ENCODE results near the gene SKAP1. TPM values are rescaled to one million over a fixed set of nuclear protein-coding genes. Genes with fewer than 3 reads are reported as not detected.
"Not testable (repeated sequence)": the region's sequence is repeated elsewhere in the genome, so short reads cannot be mapped to it uniquely, and the experiment has no call there.

The SKAP1 gene
- total RNA-seq, 1 donor from 2014 or later, result 25.4 TPM

DNA sequence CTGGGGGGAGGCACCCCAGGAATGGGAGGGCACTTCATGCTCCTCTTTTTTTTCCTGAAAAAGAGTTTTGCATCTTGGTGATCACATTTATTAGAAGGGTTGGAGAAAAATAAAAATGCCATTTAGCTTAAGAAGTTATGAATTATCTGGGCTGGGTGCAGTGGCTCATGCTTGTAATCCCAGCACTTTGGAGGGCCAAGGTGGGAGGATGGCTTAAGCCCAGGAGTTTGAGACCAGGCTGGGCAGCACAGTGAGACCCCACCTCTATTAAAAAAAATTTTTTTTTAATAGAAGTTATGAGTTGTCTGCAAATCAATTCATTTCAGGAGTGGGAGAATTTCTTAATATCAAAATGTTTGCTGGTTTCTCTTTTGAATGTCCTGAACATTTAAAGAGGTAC is 219.0 kb downstream of the SKAP1 start:
- no peak for DNase-seq (ENCODE audit: low spot score)

DNA sequence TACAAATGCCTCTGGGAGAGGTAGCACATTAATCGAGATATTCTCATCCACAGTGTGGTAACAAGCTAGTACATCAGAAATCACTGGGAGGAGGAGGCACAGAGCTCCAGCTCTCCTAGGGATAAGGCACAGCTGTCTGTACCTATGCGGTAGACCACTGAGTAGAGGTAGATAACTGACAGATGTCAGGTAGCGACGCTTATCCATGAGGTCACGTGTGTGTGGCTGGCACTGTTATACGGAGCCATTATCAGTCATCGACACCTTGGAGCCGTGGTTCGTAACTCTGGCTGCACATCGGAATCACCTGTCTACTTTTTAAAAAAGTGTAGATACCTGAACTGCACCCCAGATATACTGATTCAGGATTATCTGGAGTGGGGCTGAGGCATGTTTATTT is 220.0 kb downstream of the SKAP1 start:
- DNase-seq (ENCODE audit: low spot score), result no peak

DNA sequence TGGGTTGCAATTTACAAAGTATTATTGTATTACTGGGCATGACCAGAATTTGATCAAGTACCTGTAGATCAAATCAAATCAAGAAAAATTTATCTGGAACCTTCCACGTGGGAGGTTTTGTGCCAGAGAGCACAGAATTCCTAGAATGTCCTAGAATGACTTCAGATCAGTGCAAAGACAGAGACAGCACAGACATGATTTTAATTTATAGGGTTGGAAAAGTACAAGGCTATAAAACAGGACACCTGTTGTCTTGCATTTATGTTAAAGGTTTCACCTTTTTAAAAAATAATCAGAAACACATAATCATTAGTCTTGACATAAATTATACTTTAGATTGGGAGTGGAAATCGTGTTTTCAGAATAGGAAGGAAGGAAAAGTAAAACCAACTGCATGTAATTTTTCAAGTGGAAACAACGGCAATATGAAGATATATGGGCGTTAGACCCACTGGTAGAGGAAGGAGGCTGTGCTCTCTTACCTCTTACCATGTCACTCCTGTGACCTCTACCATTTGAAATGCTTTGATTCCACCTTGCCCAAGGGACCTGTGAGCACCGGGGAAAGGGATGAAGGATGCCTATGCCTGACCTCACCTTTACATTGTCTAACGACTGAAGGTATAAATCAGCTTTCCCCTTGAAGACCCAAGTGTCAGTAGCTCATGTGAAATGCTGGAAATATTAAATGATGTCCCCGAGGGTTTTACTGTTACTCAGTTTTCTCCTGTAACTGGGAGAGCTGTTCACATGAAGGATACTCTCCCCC is 222.1 kb downstream of the SKAP1 start:
- DNase-seq (ENCODE audit: low spot score), result no peak

DNA sequence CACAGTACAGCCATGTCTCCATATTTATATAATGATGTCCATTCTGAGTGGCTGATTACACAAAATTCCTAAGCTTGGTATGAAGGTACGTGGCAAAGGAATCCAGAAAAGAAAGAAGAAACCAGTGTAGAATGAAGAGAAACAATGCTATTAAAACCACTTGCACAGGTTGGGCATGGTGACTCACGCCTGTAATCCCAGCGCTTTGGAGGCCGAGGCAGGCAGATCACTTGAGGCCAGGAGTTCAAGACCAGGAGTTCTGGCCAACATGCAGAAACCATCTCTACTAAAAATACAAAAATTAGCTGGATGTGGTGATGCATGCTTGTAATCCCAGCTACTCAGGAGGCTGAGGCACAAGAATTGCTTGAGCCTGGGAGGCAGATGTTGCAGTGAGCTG is 223.0 kb downstream of the SKAP1 start:
- DNase-seq (ENCODE audit: low spot score), result not testable (repeated sequence)

DNA sequence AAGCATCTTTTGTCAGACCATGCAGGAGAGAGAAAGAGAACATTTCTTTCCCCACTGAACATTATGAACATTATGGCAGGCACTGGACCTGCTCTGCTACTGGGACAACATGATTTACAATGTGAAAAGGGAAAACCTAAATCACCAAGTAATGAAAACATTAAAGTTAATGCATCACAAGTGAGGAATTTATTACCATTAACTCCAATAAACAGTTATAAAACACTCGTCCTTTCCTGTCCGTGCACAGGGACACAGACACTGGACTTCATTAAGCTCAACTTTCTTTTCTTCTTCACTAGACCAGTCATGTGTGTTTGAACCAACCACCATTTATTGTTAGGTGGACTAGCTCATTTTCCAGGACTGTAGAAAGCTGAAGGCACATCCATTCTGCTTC is 227.1 kb downstream of the SKAP1 start:
- no peak for DNase-seq (ENCODE audit: low spot score)

DNA sequence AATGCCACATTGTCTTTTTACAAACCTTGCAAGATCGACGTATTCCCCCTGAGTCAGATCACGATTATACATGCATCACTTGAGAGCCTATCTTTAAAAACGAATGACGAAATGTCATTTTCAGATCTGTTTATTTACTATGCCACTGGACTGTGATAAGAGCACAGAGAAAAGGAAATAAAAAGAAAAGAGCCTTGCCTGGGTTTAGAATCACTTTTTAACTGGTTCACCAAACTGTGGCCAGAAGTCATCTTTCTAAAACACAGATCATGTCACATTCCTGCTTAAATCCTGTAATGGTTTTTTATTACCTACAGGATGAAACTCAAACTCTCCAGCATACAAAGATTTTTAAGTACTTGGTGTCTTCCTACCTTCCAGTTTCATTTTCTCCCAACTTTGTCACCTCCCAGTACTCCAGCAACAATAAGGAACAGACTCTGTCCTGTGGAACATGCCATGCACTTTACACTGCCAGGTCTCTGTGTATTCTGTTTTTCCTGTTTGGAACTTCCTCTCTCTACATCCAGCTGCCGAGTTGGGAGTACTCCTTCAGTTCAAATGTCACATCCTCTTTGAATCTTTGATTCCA is 231.0 kb downstream of the SKAP1 start:
- no peak for DNase-seq (ENCODE audit: low spot score)

DNA sequence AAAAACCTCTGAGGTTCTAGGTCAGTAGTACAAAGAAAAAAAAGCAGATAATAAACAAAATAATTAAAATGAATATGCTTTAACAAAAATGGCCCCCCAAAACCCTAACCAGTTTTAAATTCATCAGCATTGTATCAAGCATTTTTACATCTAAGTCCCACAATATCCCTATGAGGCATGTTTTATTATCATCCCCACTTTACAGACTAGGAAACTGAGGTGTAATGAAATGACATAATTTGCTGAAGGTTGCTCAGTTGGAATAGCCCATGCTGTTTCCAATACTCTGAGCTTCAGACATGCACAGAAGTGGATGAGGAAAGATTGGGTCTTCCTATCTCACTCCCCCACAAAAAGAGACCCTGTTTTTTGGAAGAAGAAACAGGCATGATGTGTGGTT is 234.1 kb downstream of the SKAP1 start:
- no peak for DNase-seq (ENCODE audit: low spot score)

DNA sequence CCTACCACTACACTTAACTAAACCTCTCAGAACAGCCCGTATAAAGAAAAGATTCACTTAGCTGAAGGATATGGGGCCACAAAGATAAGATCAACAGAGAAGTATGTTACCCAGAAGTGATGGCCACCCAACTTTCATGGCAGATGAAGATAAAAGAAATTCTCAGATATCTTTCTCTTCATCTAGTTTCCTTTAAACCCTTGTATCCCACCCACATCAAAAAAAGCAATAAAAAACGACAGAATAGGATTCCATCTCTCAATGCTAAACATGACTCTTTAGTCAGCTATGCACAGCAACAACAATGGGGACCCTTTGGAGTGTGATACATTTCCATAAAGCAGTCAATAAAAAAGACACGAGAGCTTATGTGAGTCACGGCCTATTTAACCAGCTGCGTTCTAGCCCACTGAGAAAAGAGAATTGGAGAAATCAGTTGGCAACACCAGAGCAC is 235.9 kb downstream of the SKAP1 start:
- no peak for DNase-seq (ENCODE audit: low spot score)

DNA sequence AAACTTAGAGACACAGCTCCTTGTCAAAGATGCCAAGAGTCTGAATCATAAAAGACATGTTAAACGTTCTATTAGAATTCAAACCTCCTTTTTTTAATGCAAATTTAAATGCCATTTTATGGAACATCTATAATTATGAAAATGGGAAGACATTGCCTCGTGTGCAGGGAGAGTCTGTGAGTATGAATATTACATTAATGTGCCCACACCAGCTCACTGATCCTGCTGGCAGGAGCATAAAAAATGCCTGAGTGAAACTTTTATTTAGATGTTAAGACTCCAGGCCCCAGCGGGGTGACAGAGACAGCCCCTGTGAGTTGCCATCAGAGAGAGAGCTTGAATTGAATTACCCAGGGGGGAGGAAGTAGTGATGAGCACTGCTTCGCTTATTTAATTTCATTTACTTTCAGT is 237.7 kb downstream of the SKAP1 start:
- no peak for DNase-seq (ENCODE audit: low spot score)

DNA sequence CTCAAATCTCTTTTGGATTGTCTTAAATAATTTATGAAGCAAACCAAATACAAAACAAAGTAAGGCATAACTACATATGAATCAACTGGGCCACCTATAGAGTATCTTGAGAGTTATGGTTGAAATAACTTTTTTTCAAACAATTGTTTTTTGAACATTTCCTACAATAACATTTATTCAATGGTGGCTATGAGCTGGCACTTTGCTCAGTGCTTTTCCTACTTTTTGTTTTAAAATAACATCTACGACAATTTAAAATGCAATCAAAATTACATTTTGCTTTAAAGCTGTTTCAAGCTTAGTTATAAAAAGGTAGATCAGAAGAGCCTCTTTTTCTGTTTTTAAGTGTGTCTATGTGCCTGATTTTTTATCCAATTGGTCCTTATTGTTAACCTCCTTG is 238.7 kb downstream of the SKAP1 start:
- DNase-seq (ENCODE audit: low spot score), result no peak

DNA sequence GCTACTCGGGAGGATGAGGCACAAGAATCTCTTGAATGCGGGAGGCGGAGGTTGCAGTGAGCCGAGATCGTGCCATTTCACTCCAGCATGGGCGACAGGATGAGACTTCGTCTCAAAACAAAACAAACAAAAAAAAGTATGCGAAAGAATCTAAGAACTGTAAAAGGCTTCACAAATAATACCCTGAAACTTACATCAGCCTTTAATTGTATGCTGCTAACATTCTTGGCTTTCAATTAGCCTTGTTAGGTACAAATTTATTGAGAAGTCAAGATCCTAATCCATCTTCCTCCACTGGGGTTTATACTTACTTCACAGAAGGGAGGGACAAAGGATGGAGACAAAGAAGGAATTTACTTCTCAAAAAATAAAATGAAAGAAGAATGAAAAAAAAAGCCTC is 239.1 kb downstream of the SKAP1 start:
- DNase-seq (ENCODE audit: low spot score), result no peak

DNA sequence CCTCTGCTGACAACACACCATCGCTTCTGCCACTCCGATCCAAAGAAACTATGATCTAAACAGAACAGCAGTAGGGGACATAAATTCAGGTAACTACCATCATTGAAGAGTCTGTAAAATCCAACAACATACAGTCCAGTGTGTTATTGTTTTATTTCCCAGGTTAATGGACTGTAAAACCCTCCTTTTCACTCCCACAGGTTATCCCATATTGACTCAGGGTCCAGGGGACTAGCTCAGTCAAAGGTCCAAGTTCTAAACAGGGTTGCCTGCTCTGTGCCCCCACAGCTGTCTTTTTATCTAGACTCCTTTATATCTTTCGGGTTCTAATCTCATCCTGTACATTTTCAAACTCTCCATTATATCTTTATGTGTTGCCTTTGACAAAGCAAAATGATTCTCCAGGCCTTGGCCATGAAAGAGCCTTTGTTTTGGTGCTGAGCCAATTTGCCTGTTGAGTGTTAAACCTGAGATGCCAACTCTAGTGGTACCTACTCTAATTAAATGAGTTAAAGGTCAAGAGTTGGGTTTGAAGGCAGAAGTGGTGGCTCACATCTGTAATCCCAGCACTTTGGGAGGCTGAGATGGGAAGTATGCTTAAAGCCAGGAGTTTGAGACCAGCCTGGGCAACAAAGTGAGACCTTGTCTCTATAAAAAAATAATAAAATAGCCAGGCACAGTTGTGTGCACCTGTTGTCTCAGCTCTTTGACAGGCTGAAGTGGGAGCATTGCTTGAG is 242.0 kb downstream of the SKAP1 start:
- no peak for DNase-seq (ENCODE audit: low spot score)

DNA sequence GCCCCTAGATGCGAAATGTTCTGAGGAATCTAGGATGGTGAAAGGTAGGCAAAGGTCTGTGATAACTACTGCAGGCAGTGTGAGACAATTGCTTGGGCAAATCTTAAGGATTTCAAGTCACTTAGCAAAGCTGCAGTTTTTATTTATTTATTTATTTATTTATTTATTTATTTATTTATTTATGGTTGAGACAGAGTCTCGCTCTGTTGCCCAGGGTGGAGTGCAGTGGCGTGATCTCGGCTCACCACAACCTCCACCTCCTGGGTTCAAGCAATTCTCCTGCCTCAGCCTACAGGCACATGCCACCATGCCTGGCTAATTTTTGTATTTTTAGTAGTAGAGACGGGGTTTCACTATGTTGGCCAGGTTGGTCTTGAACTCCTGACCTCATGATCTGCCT is 243.7 kb downstream of the SKAP1 start:
- not testable (repeated sequence) for DNase-seq (ENCODE audit: low spot score)

DNA sequence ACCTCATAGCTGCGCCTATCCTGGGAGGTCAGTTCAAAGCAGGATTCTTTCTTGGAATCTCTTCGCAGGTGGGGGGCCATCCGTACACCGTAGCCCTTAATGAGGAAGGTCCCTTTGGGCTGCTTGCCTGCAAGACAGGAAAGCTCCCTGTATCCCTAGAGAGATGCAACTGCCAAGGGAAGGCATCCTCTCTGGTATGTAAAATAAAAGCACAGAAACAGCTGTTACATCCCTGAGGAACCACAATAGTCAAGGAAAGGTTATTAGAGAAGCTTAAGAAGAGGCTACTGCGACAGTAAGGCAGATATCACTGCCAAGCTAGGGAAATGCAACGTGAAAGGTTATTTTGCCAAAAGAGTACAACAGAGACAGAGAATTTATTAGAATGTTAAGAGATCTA is 245.3 kb downstream of the SKAP1 start:
- DNase-seq (ENCODE audit: low spot score), result no peak

DNA sequence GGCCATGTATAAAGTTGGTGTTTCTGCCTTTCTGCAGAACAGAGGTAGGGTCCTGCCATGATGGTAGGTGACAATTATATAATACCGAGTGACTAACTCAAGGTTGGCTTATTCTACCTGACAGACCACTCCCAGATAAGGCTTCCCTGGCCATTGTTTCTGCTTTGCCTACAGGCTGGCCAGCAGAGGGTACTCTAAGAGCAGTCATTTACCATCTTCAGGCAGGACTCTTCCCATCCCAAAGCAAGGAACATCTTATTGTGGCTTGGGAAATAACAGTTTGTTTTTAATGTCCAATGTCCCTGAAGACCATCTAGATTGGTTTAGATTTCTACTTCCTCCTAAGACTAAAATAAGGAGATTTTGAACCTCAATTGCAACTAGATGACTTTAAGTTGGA is 248.4 kb downstream of the SKAP1 start:
- DNase-seq (ENCODE audit: low spot score), result no peak

DNA sequence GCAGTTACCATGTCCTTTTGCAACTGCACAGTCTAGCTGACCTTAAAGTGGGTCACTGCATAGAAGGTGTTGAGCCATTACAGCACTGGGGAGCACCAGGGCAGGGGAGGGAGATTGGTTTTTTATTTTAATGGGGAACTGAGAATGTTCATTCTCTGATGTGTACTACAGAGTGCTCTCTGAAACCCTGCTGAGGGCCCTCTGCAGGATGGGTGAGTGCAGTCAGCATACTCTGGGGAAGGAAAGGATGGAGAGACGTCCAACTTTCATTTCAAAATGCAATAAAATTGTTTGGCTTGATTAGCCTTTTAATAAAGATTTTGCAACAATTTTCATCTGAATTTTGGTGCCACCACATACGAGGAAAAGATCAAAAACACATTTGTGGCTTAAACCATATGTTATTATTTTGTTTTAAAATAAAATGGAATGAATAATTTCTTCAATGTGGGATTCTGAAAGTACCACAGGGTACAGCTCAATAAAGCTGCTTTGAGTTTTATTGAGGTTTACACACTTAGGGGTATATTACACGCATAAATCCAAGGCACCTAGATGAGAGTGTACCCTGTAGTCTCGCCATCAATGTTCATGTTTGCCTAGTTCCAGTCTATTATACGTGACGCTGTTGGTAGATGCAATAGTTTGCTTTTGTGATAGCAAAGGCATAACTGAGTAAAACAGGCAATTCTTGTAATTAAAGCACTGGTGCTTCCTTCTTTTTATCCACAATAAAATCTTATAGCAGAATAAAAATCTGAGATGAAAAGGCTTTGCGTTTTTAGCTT is 249.0 kb downstream of the SKAP1 start:
- no peak for DNase-seq (ENCODE audit: low spot score)

DNA sequence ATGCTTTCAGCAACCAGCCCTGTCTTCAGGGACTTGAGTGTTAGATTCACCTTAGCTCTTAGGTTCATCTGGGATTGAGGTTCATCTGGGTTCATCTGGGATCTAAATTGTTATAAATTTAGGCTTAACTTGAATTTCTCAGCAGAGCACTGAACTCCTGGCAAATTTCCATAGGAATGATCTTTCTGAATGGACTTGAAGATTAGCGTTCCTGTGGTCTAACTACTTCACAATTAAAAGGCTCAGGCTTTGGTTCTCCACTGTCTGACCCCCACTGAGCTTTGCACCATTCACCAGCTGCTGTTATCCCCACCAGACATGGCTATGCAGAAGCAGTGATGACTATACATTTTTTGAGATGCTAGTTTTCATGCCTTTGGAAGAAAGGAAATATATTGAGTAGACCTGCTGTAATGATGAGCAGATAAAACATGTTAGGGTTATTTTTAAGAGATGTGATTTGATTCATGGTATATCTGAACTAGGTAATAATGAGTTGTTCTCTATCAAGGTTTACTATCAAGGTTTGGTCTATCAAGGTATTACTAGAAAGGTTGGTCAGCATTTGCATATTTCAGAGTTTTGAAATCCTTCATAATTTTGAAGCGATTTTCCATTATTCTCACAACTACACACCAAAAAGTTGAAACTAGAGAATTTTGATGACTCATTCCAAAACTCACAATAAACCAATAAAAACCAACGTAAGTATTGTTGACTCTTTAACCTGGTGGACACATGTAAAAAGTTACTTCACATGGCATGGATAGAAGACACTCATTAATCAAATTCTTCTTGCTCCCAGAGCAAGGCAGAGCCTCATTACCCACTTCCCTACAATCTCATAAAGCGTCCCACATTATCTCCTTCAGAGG is 250.7 kb downstream of the SKAP1 start:
- no peak for DNase-seq (ENCODE audit: low spot score)

DNA sequence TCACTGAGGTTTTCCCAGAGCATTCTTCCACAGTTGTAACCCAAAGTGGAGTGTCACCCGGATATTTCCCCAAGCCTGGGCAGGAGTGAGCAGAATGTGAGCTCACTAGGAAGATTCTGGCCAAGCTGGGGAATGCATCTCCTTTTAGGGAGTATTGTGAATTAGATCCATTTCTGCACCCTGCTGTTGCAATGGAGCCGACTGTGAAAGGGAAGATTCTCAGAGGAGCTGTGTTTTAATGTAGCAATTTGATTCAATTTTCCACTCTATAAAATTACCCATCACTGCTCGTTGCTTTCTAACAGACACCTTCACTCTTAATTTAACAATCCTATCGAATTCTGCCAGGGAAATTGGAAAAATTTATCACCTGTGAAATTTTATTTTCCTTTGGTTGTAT is 251.7 kb downstream of the SKAP1 start:
- DNase-seq (ENCODE audit: low spot score), result no peak

DNA sequence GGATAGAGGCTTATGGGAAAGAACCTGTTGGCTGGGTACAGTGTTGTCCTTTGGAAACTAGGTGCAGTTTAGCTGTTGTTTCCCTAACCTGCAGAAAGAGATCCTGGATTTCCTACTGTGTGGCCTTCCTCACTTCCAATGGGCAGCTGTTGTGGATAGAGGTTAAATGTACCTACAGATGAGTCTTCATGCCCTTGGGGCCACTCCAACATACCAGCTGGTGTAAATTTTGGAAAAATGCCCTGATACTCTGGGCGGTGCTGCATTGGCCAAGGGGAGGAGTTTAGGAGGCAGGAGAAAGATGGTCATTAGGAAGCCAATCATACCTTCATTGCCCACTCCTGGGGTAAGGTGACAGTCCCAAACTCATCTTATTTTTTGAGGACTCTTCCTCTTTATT is 252.2 kb downstream of the SKAP1 start:
- DNase-seq (ENCODE audit: low spot score), result no peak

DNA sequence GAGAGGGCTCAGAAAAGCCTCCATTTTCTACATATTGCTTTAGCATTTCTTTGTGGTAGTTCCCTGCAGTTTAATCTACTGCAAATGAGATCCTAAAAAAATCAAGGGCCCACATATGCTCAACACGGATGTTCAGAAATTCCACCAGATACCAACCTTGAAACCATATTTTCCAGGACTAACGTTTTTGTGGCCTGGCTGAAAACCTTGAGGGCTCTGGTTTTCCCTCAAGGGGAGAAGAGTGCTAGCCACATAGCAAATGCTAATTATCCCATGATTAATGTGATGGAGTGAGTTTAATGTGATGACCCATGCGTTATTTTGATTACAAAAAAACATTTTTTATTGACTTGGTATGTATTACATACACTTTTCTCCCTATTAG is 253.6 kb downstream of the SKAP1 start:
- no peak for DNase-seq (ENCODE audit: low spot score)
